ENCODE data around the gene RANBP9. TPM values are rescaled to one million over a fixed set of nuclear protein-coding genes. Genes with fewer than 3 reads are reported as not detected.

The RANBP9 gene
- total RNA-seq, 2 donors from 2014 or later, result 51.6 to 53.8 TPM

Other genes with a start within 250 kb of the RANBP9 start
- gene GFOD1, start 224.2 kb downstream of the RANBP9 start, total RNA-seq, result 10 to 100 TPM; 23.8 to 25.3 TPM
- gene SIRT5, start 137.2 kb downstream of the RANBP9 start, total RNA-seq, result 10 to 100 TPM in 1 of 2 donors, 1 to 10 TPM in 1; 5.7 to 10.0 TPM
- gene NOL7, start 96.5 kb downstream of the RANBP9 start, total RNA-seq, result 10 to 100 TPM; 75.3 to 96.0 TPM
- gene MCUR1, start 102.7 kb upstream of the RANBP9 start, total RNA-seq, result 10 to 100 TPM in 1 of 2 donors, 1 to 10 TPM in 1; 9.5 to 12.2 TPM
- gene RNF182, start 213.1 kb upstream of the RANBP9 start, total RNA-seq, result not detected